ENCODE data around the gene FBXO36.
"Not testable (repeated sequence)": the region's sequence is repeated elsewhere in the genome, so short reads cannot be mapped to it uniquely, and the experiment has no call there.

Gene FBXO36

GRCh38 chr2:229900012-229900411, 22.3 kb upstream of the FBXO36 start:
- Mint-ChIP-seq H3K36me3 (ENCODE audit: low read depth) (peaks cover 25% of the 10 kb centered on the region), H3K27ac (no peak overlapping the region), H3K4me1 (peaks cover 50% of the 10 kb centered on the region), H3K27me3 (no peaks in the 10 kb centered on the region), H3K9me3 (no peaks in the 10 kb centered on the region), H3K4me3 (no peak overlapping the region)
- DNase-seq = no peak
- no peak for ATAC-seq

DNA sequence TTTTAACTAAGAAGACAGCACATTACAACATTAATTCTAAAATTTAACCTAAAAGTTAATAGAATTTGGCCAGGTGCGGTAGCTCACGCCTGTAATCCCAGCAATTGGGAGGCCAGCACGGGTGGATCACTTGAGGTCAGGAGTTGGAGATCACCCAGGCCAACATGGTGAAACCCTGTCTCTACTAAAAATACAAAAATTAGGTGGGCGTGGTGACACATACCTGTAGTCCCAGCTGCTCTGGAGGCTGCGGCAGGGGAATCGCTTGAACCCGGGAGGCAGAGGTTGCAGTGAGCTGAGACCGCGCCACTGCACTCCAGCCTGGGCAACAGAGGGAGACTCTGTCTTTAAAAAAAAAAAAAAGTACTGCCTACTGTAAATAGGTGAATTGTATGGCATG, 21.8 kb upstream of the FBXO36 start:
- H3K36me3 Mint-ChIP-seq (ENCODE audit: low read depth) = peaks cover 27% of the 10 kb centered on the region
- not testable (repeated sequence) for H3K4me3 Mint-ChIP-seq

GRCh38 chr2:229901819-229902218, 20.5 kb upstream of the FBXO36 start:
- no peak overlapping the region for H3K4me3 Mint-ChIP-seq
- H3K27me3 Mint-ChIP-seq = no peaks in the 10 kb centered on the region
- H3K27ac Mint-ChIP-seq = no peak overlapping the region
- DNase-seq (no peak), ATAC-seq (no peak)
- peaks cover 27% of the 10 kb centered on the region for H3K36me3 Mint-ChIP-seq (ENCODE audit: low read depth)
- no peaks in the 10 kb centered on the region for H3K9me3 Mint-ChIP-seq
- peaks cover 47% of the 10 kb centered on the region for H3K4me1 Mint-ChIP-seq

More for the DNA sequence above, 21.8 kb upstream of the FBXO36 start:
- not testable (repeated sequence) for DNase-seq, H3K27me3 Mint-ChIP-seq, H3K9me3 Mint-ChIP-seq, ATAC-seq, H3K27ac Mint-ChIP-seq
- H3K4me1 Mint-ChIP-seq = peaks cover 49% of the 10 kb centered on the region

DNA sequence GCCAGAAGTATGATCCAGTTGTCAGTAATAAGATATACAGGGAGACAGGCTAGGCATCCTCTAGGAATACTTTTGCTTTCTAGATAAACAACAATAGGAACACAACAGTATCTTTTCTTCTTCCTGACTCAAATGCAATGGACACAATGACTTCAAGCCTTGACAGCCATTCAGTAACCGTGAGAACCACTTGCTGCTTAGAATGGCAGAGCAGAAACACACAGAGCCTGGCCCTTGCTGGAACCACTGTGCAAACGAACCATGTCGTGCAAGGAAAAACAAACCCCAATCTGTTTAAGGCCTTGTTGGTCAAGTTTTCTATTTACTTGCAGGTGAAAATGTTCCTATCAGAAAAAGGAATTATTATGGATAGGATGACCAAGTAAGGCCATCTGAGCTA, 19.3 kb upstream of the FBXO36 start:
- DNase-seq (no peak), ATAC-seq (no peak)
- Mint-ChIP-seq H3K27me3 (no peaks in the 10 kb centered on the region), H3K9me3 (no peaks in the 10 kb centered on the region), H3K4me1 (peaks cover 44% of the 10 kb centered on the region), H3K36me3 (ENCODE audit: low read depth) (peaks cover 30% of the 10 kb centered on the region), H3K4me3 (no peak overlapping the region), H3K27ac (no peak overlapping the region)

- no peak overlapping the region for H3K4me3 Mint-ChIP-seq
- DNase-seq (no peak), ATAC-seq (no peak)
- H3K4me1 Mint-ChIP-seq = peaks cover 34% of the 10 kb centered on the region
- H3K27ac Mint-ChIP-seq = no peak overlapping the region
- H3K27me3 Mint-ChIP-seq = no peaks in the 10 kb centered on the region
- H3K9me3 Mint-ChIP-seq = no peaks in the 10 kb centered on the region
- peaks cover 31% of the 10 kb centered on the region for H3K36me3 Mint-ChIP-seq (ENCODE audit: low read depth)
Measured at GRCh38 chr2:229905601-229906000, 16.7 kb upstream of the FBXO36 start.

GRCh38 chr2:229909090-229909489, 13.2 kb upstream of the FBXO36 start:
- no peak for ATAC-seq

GRCh38 chr2:229910147-229910831, 12.0 kb upstream of the FBXO36 start:
- no peaks in the 10 kb centered on the region for H3K27me3 Mint-ChIP-seq
- no peak for ATAC-seq
- H3K4me3 Mint-ChIP-seq = no peak overlapping the region
- peak overlapping the region; percentile 65 for H3K27ac Mint-ChIP-seq
- no peaks in the 10 kb centered on the region for H3K9me3 Mint-ChIP-seq
- peaks cover 54% of the 10 kb centered on the region for H3K4me1 Mint-ChIP-seq
- peaks cover 20% of the 10 kb centered on the region for H3K36me3 Mint-ChIP-seq (ENCODE audit: low read depth)
- DNase-seq = no peak

More at GRCh38 chr2:229909090-229909489, 13.2 kb upstream of the FBXO36 start:
- Mint-ChIP-seq H3K4me1 (peaks cover 47% of the 10 kb centered on the region), H3K36me3 (ENCODE audit: low read depth) (peaks cover 19% of the 10 kb centered on the region), H3K4me3 (no peak overlapping the region), H3K27ac (no peak overlapping the region), H3K9me3 (no peaks in the 10 kb centered on the region), H3K27me3 (no peaks in the 10 kb centered on the region)
- DNase-seq = no peak

GRCh38 chr2:229910832-229911412, 11.4 kb upstream of the FBXO36 start:
- DNase-seq (no peak), ATAC-seq (peak; percentile 57)
- Mint-ChIP-seq H3K27ac (peak overlapping the region; percentile 65), H3K36me3 (ENCODE audit: low read depth) (peaks cover 17% of the 10 kb centered on the region), H3K9me3 (no peaks in the 10 kb centered on the region), H3K4me1 (peaks cover 52% of the 10 kb centered on the region), H3K4me3 (no peak overlapping the region), H3K27me3 (no peaks in the 10 kb centered on the region)

DNA sequence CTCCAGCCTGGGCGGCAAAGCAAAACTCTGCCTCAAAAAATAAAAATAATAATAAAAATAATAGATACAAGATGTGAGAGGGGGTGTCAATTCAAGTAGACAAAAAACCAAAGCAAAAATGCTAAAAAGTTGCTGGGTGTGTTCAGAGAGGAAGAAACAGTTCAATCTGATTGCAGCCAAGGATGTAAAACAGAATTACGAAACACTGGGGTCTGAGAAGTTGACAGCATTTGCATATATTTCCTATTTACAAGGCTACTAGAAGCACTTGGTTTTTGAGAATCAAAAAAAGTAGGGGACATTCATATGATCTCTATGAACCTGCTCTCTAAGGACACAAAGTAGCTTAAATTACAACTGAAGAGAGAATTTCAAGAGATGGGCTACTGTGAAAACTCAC, 8.1 kb upstream of the FBXO36 start:
- Mint-ChIP-seq H3K27me3 (no peaks in the 10 kb centered on the region), H3K36me3 (ENCODE audit: low read depth) (peaks cover 24% of the 10 kb centered on the region), H3K4me3 (no peak overlapping the region), H3K4me1 (peaks cover 67% of the 10 kb centered on the region), H3K9me3 (peaks cover 4% of the 10 kb centered on the region), H3K27ac (no peak overlapping the region)
- DNase-seq (no peak), ATAC-seq (no peak)

- DNase-seq = no peak
- H3K9me3 Mint-ChIP-seq = peaks cover 4% of the 10 kb centered on the region
- ATAC-seq = no peak
- H3K27ac Mint-ChIP-seq = peak overlapping the region; percentile 44
- H3K4me1 Mint-ChIP-seq = peaks cover 58% of the 10 kb centered on the region
- H3K27me3 Mint-ChIP-seq = no peaks in the 10 kb centered on the region
- H3K4me3 Mint-ChIP-seq = no peak overlapping the region
- peaks cover 32% of the 10 kb centered on the region for H3K36me3 Mint-ChIP-seq (ENCODE audit: low read depth)
Measured at GRCh38 chr2:229917793-229918192, 4.5 kb upstream of the FBXO36 start.

DNA sequence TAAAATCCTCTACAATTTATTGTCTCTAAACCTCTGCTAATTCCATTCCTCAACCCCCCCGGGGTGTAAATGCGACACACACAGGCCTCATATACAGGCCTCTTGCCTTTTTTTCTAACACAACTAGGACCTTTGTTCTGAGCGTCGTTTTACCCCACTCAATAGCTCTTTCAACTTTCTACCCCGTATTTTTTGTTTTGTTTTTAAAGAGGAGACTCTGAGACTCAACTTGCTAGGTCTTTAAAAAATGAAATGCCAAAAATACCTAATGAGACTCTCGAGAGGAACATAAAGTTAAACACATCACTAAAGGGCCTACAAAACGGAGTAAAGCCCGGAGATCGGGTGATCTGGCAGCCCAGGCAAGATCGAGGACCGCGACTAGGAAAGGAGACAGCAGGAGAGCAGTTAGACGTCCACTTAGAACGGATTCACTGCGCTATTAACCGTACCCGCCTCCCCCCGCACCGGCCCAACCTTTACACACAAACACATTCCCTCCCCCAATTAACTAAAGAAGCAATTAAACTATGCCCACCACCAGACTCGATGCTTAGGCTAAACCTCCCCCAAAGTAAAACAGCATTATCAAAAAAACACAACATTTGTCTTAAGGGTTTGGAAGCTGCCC, 2.2 kb upstream of the FBXO36 start:
- ATAC-seq = no peak
- peak; percentile 30 for DNase-seq
- peaks cover 50% of the 10 kb centered on the region for H3K4me1 Mint-ChIP-seq
- peak overlapping the region; percentile 98 for H3K4me3 Mint-ChIP-seq
- no peaks in the 10 kb centered on the region for H3K27me3 Mint-ChIP-seq
- peaks cover 23% of the 10 kb centered on the region for H3K36me3 Mint-ChIP-seq (ENCODE audit: low read depth)
- H3K27ac Mint-ChIP-seq = peak overlapping the region; percentile 97
- H3K9me3 Mint-ChIP-seq = peaks cover 4% of the 10 kb centered on the region

- H3K27ac Mint-ChIP-seq = peak overlapping the region; percentile 97
- DNase-seq (peak; percentile 73), ATAC-seq (peak; percentile 22)
- peaks cover 23% of the 10 kb centered on the region for H3K36me3 Mint-ChIP-seq (ENCODE audit: low read depth)
- peaks cover 47% of the 10 kb centered on the region for H3K4me1 Mint-ChIP-seq
- H3K9me3 Mint-ChIP-seq = peaks cover 4% of the 10 kb centered on the region
- H3K4me3 Mint-ChIP-seq = peak overlapping the region; percentile 98
- no peaks in the 10 kb centered on the region for H3K27me3 Mint-ChIP-seq
Measured at GRCh38 chr2:229921101-229921891, 1.0 kb upstream of the FBXO36 start.

GRCh38 chr2:229921892-229922448, 333 bp upstream of the FBXO36 start, which contains the start of gene TRIP12:
TSS of gene TRIP12 (minus strand) at chr2:229922009. CDS start at chr2:229880079, 41,930 bp downstream.
- H3K9me3 Mint-ChIP-seq = peaks cover 4% of the 10 kb centered on the region
- peaks cover 23% of the 10 kb centered on the region for H3K36me3 Mint-ChIP-seq (ENCODE audit: low read depth)
- ATAC-seq = peak; percentile 83
- peaks cover 47% of the 10 kb centered on the region for H3K4me1 Mint-ChIP-seq
- peak within 1 kb of the TSS; percentile 98 for H3K4me3 Mint-ChIP-seq
- peak within 1 kb of the TSS; percentile 99 for H3K27ac Mint-ChIP-seq
- no peaks in the 10 kb centered on the region for H3K27me3 Mint-ChIP-seq
- DNase-seq = peak; percentile 87

DNA sequence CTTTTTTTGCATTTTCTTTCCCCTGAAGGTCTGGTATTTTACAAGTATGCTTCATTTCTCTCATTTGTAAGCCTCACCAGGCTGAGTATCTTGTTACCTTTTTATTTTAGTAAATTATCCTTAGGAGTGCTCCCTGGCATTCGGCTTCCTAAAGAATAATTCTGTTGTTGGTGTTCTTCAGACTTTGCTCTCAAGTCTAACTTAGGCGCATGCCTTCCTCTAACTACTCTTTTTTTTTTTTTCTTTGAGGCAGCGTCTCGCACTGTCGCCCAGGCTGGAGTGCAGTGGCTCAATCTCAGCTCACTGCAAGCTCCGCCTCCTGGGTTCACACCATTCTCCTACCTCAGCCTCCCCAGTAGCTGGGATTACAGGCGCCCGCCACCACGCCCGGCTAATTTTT, 2.2 kb downstream of the FBXO36 start:
- peak overlapping the region; percentile 45 for H3K4me3 Mint-ChIP-seq
- DNase-seq; H3K9me3 Mint-ChIP-seq; ATAC-seq; H3K27me3 Mint-ChIP-seq; H3K36me3 Mint-ChIP-seq (ENCODE audit: low read depth): not testable (repeated sequence)
- peaks cover 42% of the 10 kb centered on the region for H3K4me1 Mint-ChIP-seq
- peak overlapping the region; percentile 32 for H3K27ac Mint-ChIP-seq

Measured in activated naive CD8-positive, alpha-beta T cell treated with anti-CD3 and anti-CD28 coated beads, Interleukin-2, amount 50 U/mL, for 24 hours (primary cell).